T-helper 9 cell (primary cell): ENCODE results near the gene MAGEH1.
A peak's percentile ranks its signal among the peaks of the same experiment; 100 is the strongest.
"Not testable (repeated sequence)": the region's sequence is repeated elsewhere in the genome, so short reads cannot be mapped to it uniquely, and the experiment has no call there.

Experiments
- DNase-seq: peaks from one replicate; pipeline ENCODE4 v3.0.0-alpha.2; 2020
- total RNA-seq, 2 donors: gene quantifications; one replicate each; lab custom pipeline; 2026; lab: John Stamatoyannopoulos, UW

MAGEH1 gene
- 13.0 to 22.2 reads per million in 2 donors for total RNA-seq

GRCh38 chrX:55451990-55452832 lies at the start of gene MAGEH1:
TSS of gene MAGEH1 (plus strand) at chrX:55452127. CDS start at chrX:55452375, 248 bp downstream.
- peak; percentile 56 for DNase-seq

GRCh38 chrX:55427079-55427478 lies 24.8 kb upstream of the MAGEH1 start:
- peak; percentile 2 for DNase-seq

GRCh38 chrX:55443468-55443867 lies 8.5 kb upstream of the MAGEH1 start:
- not testable (repeated sequence) for DNase-seq

- no peak for DNase-seq
Observed at GRCh38 chrX:55450259-55450658, 1.7 kb upstream of the MAGEH1 start.

GRCh38 chrX:55451141-55451540 lies 786 bp upstream of the MAGEH1 start:
- DNase-seq, result no peak

GRCh38 chrX:55451626-55451989 lies 319 bp upstream of the MAGEH1 start:
- DNase-seq, result no peak

GRCh38 chrX:55452833-55453124 lies 852 bp downstream of the MAGEH1 start:
- DNase-seq, result no peak

- not testable (repeated sequence) for DNase-seq
Observed at GRCh38 chrX:55455708-55456107, 3.8 kb downstream of the MAGEH1 start.

GRCh38 chrX:55459426-55459825 lies 7.5 kb downstream of the MAGEH1 start:
- not testable (repeated sequence) for DNase-seq

GRCh38 chrX:55459926-55460325 lies 8.0 kb downstream of the MAGEH1 start:
- DNase-seq, result not testable (repeated sequence)

- not testable (repeated sequence) for DNase-seq
Observed at GRCh38 chrX:55464050-55464449, 12.1 kb downstream of the MAGEH1 start.

- not testable (repeated sequence) for DNase-seq
Observed at GRCh38 chrX:55465108-55465507, 13.2 kb downstream of the MAGEH1 start.

- not testable (repeated sequence) for DNase-seq
Observed at GRCh38 chrX:55465791-55466190, 13.9 kb downstream of the MAGEH1 start.

GRCh38 chrX:55479956-55480355 lies 28.0 kb downstream of the MAGEH1 start:
- not testable (repeated sequence) for DNase-seq

- DNase-seq, result no peak
Observed at GRCh38 chrX:55480390-55481062, 28.6 kb downstream of the MAGEH1 start.

- no peak for DNase-seq
Observed at GRCh38 chrX:55484948-55485347, 33.0 kb downstream of the MAGEH1 start.

GRCh38 chrX:55486736-55487135 lies 34.8 kb downstream of the MAGEH1 start:
- no peak for DNase-seq

GRCh38 chrX:55487143-55487542 lies 35.2 kb downstream of the MAGEH1 start:
- no peak for DNase-seq

- DNase-seq, result no peak
Observed at GRCh38 chrX:55488006-55488592, 36.2 kb downstream of the MAGEH1 start.

GRCh38 chrX:55488593-55489313 lies 36.8 kb downstream of the MAGEH1 start:
- peak; percentile 42 for DNase-seq

- no peak for DNase-seq
Observed at GRCh38 chrX:55489314-55490009, 37.5 kb downstream of the MAGEH1 start, which contains the start of gene USP51. TSS of gene USP51 (minus strand) at chrX:55489848. CDS start at chrX:55488939, 909 bp downstream.

GRCh38 chrX:55490121-55490520 lies 38.2 kb downstream of the MAGEH1 start:
- DNase-seq, result no peak
